Right lobe of liver (tissue), 4 donors: ENCODE data around the gene CDK11A.

ENCODE experiments used
- POLR2A ChIP-seq: fragments of 450-650 bp; IDR thresholded peaks from one replicate; pipeline ENCODE4 v1.6.1; 2017; ENCODE audit warnings: antibody characterized with exemption, mild to moderate bottlenecking
- TF ChIP-seq, protein P1 (sequence below), 4 donors: fragments of 200-600 bp in 3 of 4; fragments of 450-650 bp in 1 of 4; IDR thresholded peaks; one replicate each; pipeline versions ENCODE4 v1.5.1 to v1.8.0; 2016 to 2022; ENCODE audit warnings: antibody characterized with exemption in 4 of 4, mild to moderate bottlenecking in 2 of 4
- donor health status: DM: no; HTN: no; CAD: no.
- donor health status: DM: no; HTN: no; CAD: no.
- donor health status: DM: no; HTN: yes; CAD: no.

DNA sequence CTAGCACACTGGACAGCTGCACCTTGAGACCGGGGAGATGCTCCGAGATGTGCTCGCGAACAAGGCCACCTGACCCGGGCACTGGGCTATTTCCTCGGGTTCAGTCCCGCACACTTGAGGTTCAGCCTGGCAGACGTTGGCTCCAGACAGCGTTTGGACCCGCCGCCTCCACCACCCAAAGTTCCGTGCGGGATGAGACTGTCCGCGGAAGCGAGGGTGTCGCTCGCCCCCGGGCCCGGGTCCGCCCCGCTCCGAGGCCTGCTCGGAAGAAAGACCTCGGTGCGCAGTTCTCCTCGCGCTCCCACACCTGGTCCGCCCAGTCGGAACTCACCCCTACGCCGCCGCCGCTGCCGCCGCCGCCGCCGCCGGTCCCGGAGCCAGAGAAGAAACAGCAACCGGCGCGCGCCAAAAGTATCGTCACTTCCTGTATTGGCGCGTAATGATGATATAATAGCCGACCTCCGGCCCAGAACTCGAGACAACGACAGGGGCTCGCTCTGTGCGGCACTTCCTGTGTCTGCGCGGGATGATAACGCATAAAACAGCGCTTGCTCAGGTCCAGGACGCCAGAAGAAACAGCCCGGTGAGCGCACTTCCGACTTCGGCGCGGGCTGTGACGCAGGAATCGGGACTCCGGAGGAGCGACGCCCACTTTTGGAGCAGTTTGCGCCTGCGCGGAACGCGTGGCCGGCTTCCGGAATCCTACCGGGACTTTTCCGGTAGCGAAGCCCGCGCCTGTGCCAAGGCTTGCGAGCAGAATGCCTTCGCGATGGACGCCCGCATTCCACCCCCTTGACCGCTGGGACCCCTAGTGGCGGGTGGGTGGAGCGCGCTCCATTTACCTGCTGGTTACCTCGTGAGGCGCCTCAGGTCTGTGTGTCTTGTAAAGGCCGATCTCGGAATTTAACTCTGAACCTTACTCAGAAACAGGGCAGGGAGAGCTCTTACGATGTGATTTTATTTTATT is 65.3 kb downstream of the CDK11A start, which contains the start of gene CDK11B:
- TF ChIP-seq, protein P1, sequence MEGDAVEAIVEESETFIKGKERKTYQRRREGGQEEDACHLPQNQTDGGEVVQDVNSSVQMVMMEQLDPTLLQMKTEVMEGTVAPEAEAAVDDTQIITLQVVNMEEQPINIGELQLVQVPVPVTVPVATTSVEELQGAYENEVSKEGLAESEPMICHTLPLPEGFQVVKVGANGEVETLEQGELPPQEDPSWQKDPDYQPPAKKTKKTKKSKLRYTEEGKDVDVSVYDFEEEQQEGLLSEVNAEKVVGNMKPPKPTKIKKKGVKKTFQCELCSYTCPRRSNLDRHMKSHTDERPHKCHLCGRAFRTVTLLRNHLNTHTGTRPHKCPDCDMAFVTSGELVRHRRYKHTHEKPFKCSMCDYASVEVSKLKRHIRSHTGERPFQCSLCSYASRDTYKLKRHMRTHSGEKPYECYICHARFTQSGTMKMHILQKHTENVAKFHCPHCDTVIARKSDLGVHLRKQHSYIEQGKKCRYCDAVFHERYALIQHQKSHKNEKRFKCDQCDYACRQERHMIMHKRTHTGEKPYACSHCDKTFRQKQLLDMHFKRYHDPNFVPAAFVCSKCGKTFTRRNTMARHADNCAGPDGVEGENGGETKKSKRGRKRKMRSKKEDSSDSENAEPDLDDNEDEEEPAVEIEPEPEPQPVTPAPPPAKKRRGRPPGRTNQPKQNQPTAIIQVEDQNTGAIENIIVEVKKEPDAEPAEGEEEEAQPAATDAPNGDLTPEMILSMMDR (IDR thresholded peaks at IDR 0.05): peak; percentile 19 to 32 (median 26)
- TF ChIP-seq POLR2A: peak; percentile 42
